SK-N-MC (cell line): ENCODE measurements around the gene KIF1A.
A peak's percentile ranks its signal among the peaks of the same experiment; 100 is the strongest.

Experiments
- DNase-seq: peaks from one replicate; pipeline ENCODE4 v3.0.0-alpha.2; 2011; ENCODE audit warnings: low read depth, low spot score
- H3K27ac ChIP-seq: fragments of 200-600 bp; sonication (generic); 2 replicates; pipeline ENCODE4 v1.5.1; 2016; ENCODE audit warnings: mixed run types
- H3K36me3 ChIP-seq: fragments of 200-600 bp; sonication (generic); 2 replicates; pipeline ENCODE4 v1.6.1; 2017; ENCODE audit warnings: antibody characterized with exemption, low read length, mixed read lengths; ENCODE audit not compliant: insufficient read depth
- H3K4me3 ChIP-seq: fragments of 200-600 bp; sonication (generic); 2 replicates; pipeline ENCODE4 v1.5.1; 2016
- H3K9ac ChIP-seq: fragments of 200-600 bp; sonication (generic); 2 replicates; pipeline ENCODE4 v1.8.0; 2017; ENCODE audit warnings: mixed run types, mixed read lengths; ENCODE audit not compliant: insufficient read length
- H3K9me3 ChIP-seq: fragments of 200-600 bp; sonication (generic); 2 replicates; pipeline ENCODE4 v1.6.1; 2017; ENCODE audit warnings: low read depth, mild to moderate bottlenecking, antibody characterized with exemption, low read length, moderate library complexity, mixed read lengths
- EZH2 ChIP-seq: fragments of 200-600 bp; sonication (generic); IDR thresholded peaks from one replicate; pipeline ENCODE4 v1.6.1; 2017; ENCODE audit warnings: antibody characterized with exemption
- FOXP2 ChIP-seq: optimal IDR thresholded peaks from 2 replicates; pipeline ENCODE3; 2011; ENCODE audit warnings: mild to moderate bottlenecking, moderate library complexity; ENCODE audit not compliant: insufficient read depth; ENCODE audit errors: extremely low read length, control extremely low read depth
- POLR2AphosphoS5 ChIP-seq: IDR thresholded peaks from 2 replicates; pipeline ENCODE4 v1.6.1; 2012; ENCODE audit warnings: mild to moderate bottlenecking, low read depth, low read length, borderline replicate concordance

KIF1A gene

GRCh38 chr2:240858321-240858720 is 38.3 kb upstream of the KIF1A start:
- no peaks in the 10 kb centered on the region for H3K36me3 ChIP-seq
- TF ChIP-seq FOXP2 (no peak), EZH2 (no peak), POLR2AphosphoS5 (no peak)
- no peak for DNase-seq
- H3K9me3 ChIP-seq, result no peaks in the 10 kb centered on the region
- no peak overlapping the region for H3K4me3 ChIP-seq
- no peak overlapping the region for H3K27ac ChIP-seq
- no peak overlapping the region for H3K9ac ChIP-seq

- no peaks in the 10 kb centered on the region for H3K36me3 ChIP-seq
- no peak for DNase-seq
- H3K4me3 ChIP-seq, result no peak overlapping the region
- H3K27ac ChIP-seq, result no peak overlapping the region
- no peak overlapping the region for H3K9ac ChIP-seq
- no peak for TF ChIP-seq POLR2AphosphoS5
- no peaks in the 10 kb centered on the region for H3K9me3 ChIP-seq
These were observed 37.3 kb upstream of the KIF1A start for GRCh38 chr2:240857039-240858008.

- DNase-seq, result no peak
- Histone ChIP-seq H3K9ac (no peak overlapping the region), H3K36me3 (no peaks in the 10 kb centered on the region), H3K27ac (no peak overlapping the region), H3K9me3 (no peaks in the 10 kb centered on the region), H3K4me3 (no peak overlapping the region)
- TF ChIP-seq POLR2AphosphoS5, result no peak
- TF ChIP-seq EZH2, result no peak
- no peak for TF ChIP-seq FOXP2
These were observed 36.3 kb upstream of the KIF1A start for GRCh38 chr2:240856151-240856980.

GRCh38 chr2:240855670-240856069 is 35.7 kb upstream of the KIF1A start:
- Histone ChIP-seq H3K9ac (no peak overlapping the region), H3K9me3 (no peaks in the 10 kb centered on the region), H3K27ac (no peak overlapping the region), H3K36me3 (no peaks in the 10 kb centered on the region), H3K4me3 (no peak overlapping the region)
- TF ChIP-seq EZH2, result no peak
- no peak for TF ChIP-seq POLR2AphosphoS5
- no peak for TF ChIP-seq FOXP2
- DNase-seq, result no peak

- no peak overlapping the region for H3K27ac ChIP-seq
- no peak overlapping the region for H3K9ac ChIP-seq
- no peak for TF ChIP-seq FOXP2
- TF ChIP-seq EZH2, result no peak
- no peak for TF ChIP-seq POLR2AphosphoS5
- DNase-seq, result no peak
- H3K9me3 ChIP-seq, result no peaks in the 10 kb centered on the region
- no peaks in the 10 kb centered on the region for H3K36me3 ChIP-seq
- no peak overlapping the region for H3K4me3 ChIP-seq
These were observed 32.8 kb upstream of the KIF1A start for GRCh38 chr2:240852671-240853314.

- Histone ChIP-seq H3K9me3 (no peaks in the 10 kb centered on the region), H3K27ac (no peak overlapping the region)
These were observed 31.3 kb upstream of the KIF1A start for GRCh38 chr2:240851078-240851991.

GRCh38 chr2:240850756-240851077 is 30.7 kb upstream of the KIF1A start:
- no peak overlapping the region for H3K9ac ChIP-seq
- DNase-seq, result no peak
- TF ChIP-seq FOXP2, result no peak
- TF ChIP-seq EZH2, result no peak
- no peak for TF ChIP-seq POLR2AphosphoS5
- no peaks in the 10 kb centered on the region for H3K36me3 ChIP-seq
- no peak overlapping the region for H3K4me3 ChIP-seq
- no peaks in the 10 kb centered on the region for H3K9me3 ChIP-seq
- H3K27ac ChIP-seq, result no peak overlapping the region

More at GRCh38 chr2:240851078-240851991, 31.3 kb upstream of the KIF1A start:
- Histone ChIP-seq H3K4me3 (no peak overlapping the region), H3K9ac (no peak overlapping the region), H3K36me3 (no peaks in the 10 kb centered on the region)
- peak; percentile 37 for DNase-seq
- TF ChIP-seq EZH2 (no peak), FOXP2 (no peak), POLR2AphosphoS5 (no peak)

GRCh38 chr2:240850026-240850425 is 30.0 kb upstream of the KIF1A start:
- H3K9ac ChIP-seq, result no peak overlapping the region
- H3K27ac ChIP-seq, result no peak overlapping the region
- DNase-seq, result no peak
- no peaks in the 10 kb centered on the region for H3K36me3 ChIP-seq
- no peaks in the 10 kb centered on the region for H3K9me3 ChIP-seq
- TF ChIP-seq POLR2AphosphoS5, result no peak
- no peak for TF ChIP-seq EZH2
- TF ChIP-seq FOXP2, result no peak
- H3K4me3 ChIP-seq, result no peak overlapping the region
